HEK293 (cell line): ENCODE measurements around the gene LLCFC1.

Experiments used
- CTCF ChIA-PET: fragments of 350-600 bp; formaldehyde crosslinking; extraction: SDS; loops from one replicate; lab custom pipeline; 2021; ENCODE audit warnings: antibody characterized with exemption; lab: Yijun Ruan, JAX
- POLR2A ChIA-PET: fragments of 300-600 bp; formaldehyde crosslinking; extraction: SDS; loops from one replicate; lab custom pipeline; 2020; ENCODE audit warnings: antibody characterized with exemption, inconsistent platforms; lab: Yijun Ruan, JAX
- H3K27ac ChIP-seq: fragments of 200-500 bp; sonication (Bioruptor generic); 2 replicates; pipeline ENCODE4 v1.5.1; 2014; ENCODE audit warnings: low read depth, low read length, control low read depth, inconsistent platforms; ENCODE audit errors: extremely low read depth
- H3K36me3 ChIP-seq, 2 experiments: fragments of 200-500 bp in 1 of 2; sonication (Bioruptor generic) in 1 of 2; 1 replicate in 1 of 2; 2 replicates in 1 of 2; pipeline ENCODE4 v1.5.1; 2014 to 2017; ENCODE audit warnings: inconsistent platforms in 2 of 2, low read length in 2 of 2; ENCODE audit not compliant: control insufficient read depth in 2 of 2, insufficient read depth in 1 of 2
- H3K4me1 ChIP-seq: fragments of 200-500 bp; sonication (Bioruptor generic); 2 replicates; pipeline ENCODE4 v1.5.1; 2014; ENCODE audit warnings: mild to moderate bottlenecking, low read length, inconsistent platforms; ENCODE audit not compliant: control insufficient read depth, insufficient read depth
- H3K4me3 ChIP-seq: 2 replicates; pipeline ENCODE4 v1.5.1; 2011; ENCODE audit warnings: low read depth, mild to moderate bottlenecking, control low read depth, low read length, moderate library complexity
- H3K9me3 ChIP-seq: fragments of 200-500 bp; sonication (Bioruptor generic); 2 replicates; pipeline ENCODE4 v1.5.1; 2014; ENCODE audit warnings: low read depth, low read length, inconsistent platforms; ENCODE audit not compliant: control insufficient read depth, insufficient read depth
- PATZ1 ChIP-seq: fragments of 450-650 bp; formaldehyde crosslinking; IDR thresholded peaks from 2 replicates; pipeline ENCODE4 v1.5.1; 2016; ENCODE audit warnings: missing biosample characterization, missing genetic modification characterization
- PRDM1 ChIP-seq: fragments of 450-650 bp; formaldehyde crosslinking; IDR thresholded peaks from 2 replicates; pipeline ENCODE4; 2016; ENCODE audit warnings: missing biosample characterization, missing genetic modification characterization
- SCRT2 ChIP-seq: fragments of 450-650 bp; formaldehyde crosslinking; IDR thresholded peaks from 2 replicates; pipeline ENCODE4 v1.5.1; 2016; ENCODE audit warnings: missing biosample characterization, missing genetic modification characterization
- SETDB1 ChIP-seq: IDR thresholded peaks from one replicate; pipeline ENCODE4 v1.6.1; 2017; ENCODE audit warnings: mild to moderate bottlenecking, low read length, moderate library complexity, mixed read lengths; ENCODE audit not compliant: insufficient read length
- TSHZ1 ChIP-seq: fragments of 450-650 bp; formaldehyde crosslinking; IDR thresholded peaks from 2 replicates; pipeline ENCODE4 v1.5.1; 2016; ENCODE audit warnings: missing biosample characterization, missing genetic modification characterization, borderline replicate concordance
- ZBTB17 ChIP-seq: fragments of 450-650 bp; formaldehyde crosslinking; IDR thresholded peaks from 2 replicates; pipeline ENCODE4 v1.5.1; 2016; ENCODE audit warnings: missing biosample characterization, missing genetic modification characterization
- ZBTB21 ChIP-seq: fragments of 450-650 bp; formaldehyde crosslinking; IDR thresholded peaks from 2 replicates; pipeline ENCODE4 v1.5.1; 2017; ENCODE audit warnings: missing biosample characterization, missing genetic modification characterization
- ZBTB44 ChIP-seq: fragments of 450-650 bp; IDR thresholded peaks from 2 replicates; pipeline ENCODE4 v1.5.1; 2018; ENCODE audit warnings: missing biosample characterization, mild to moderate bottlenecking, missing genetic modification characterization
- ZBTB6 ChIP-seq: fragments of 450-650 bp; formaldehyde crosslinking; IDR thresholded peaks from 2 replicates; pipeline ENCODE4 v1.5.1; 2017; ENCODE audit warnings: missing biosample characterization, missing genetic modification characterization
- ZNF140 ChIP-seq: fragments of 450-650 bp; formaldehyde crosslinking; IDR thresholded peaks from 2 replicates; pipeline ENCODE4 v1.5.1; 2016; ENCODE audit warnings: missing biosample characterization, missing genetic modification characterization
- ZNF146 ChIP-seq: fragments of 450-650 bp; formaldehyde crosslinking; IDR thresholded peaks from 2 replicates; pipeline ENCODE4 v1.5.1; 2016; ENCODE audit warnings: missing biosample characterization, missing genetic modification characterization
- ZNF2 ChIP-seq: fragments of 450-650 bp; formaldehyde crosslinking; IDR thresholded peaks from 2 replicates; pipeline ENCODE4 v1.5.1; 2016; ENCODE audit warnings: missing biosample characterization, missing genetic modification characterization
- ZNF223 ChIP-seq: fragments of 450-650 bp; formaldehyde crosslinking; IDR thresholded peaks from 2 replicates; pipeline ENCODE4 v1.5.1; 2016; ENCODE audit warnings: missing biosample characterization, missing genetic modification characterization
- ZNF274 ChIP-seq, 2 experiments: fragments of 200-500 bp in 1 of 2; fragments of 450-650 bp in 1 of 2; sonication (Bioruptor generic) in 1 of 2; formaldehyde crosslinking in 1 of 2; IDR thresholded peaks; 2 replicates each; pipeline versions ENCODE4 v1.5.1 to v1.6.1; 2014 to 2016; ENCODE audit warnings: borderline replicate concordance in 1 of 2, inconsistent platforms in 1 of 2, low read length in 1 of 2, missing biosample characterization in 1 of 2, missing genetic modification characterization in 1 of 2
- ZNF426 ChIP-seq: fragments of 450-650 bp; formaldehyde crosslinking; IDR thresholded peaks from 2 replicates; pipeline ENCODE4 v1.5.1; 2017; ENCODE audit warnings: missing biosample characterization, missing genetic modification characterization, mild to moderate bottlenecking, inconsistent platforms, moderate library complexity
- ZNF549 ChIP-seq: fragments of 450-650 bp; IDR thresholded peaks from 2 replicates; pipeline ENCODE4 v1.5.1; 2018; ENCODE audit warnings: missing biosample characterization, missing genetic modification characterization, mild to moderate bottlenecking, inconsistent platforms, moderate library complexity
- ZNF558 ChIP-seq: fragments of 450-650 bp; formaldehyde crosslinking; IDR thresholded peaks from 2 replicates; pipeline ENCODE4 v1.5.1; 2016; ENCODE audit warnings: missing biosample characterization, missing genetic modification characterization
- ZNF639 ChIP-seq: fragments of 450-650 bp; formaldehyde crosslinking; IDR thresholded peaks from 2 replicates; pipeline ENCODE4 v1.5.1; 2016; ENCODE audit warnings: missing biosample characterization, missing genetic modification characterization
- ZNF677 ChIP-seq: fragments of 450-650 bp; IDR thresholded peaks from 2 replicates; pipeline ENCODE4 v1.5.0; 2018; ENCODE audit warnings: missing biosample characterization, mild to moderate bottlenecking, missing genetic modification characterization, moderate library complexity
- ZSCAN23 ChIP-seq: fragments of 450-650 bp; formaldehyde crosslinking; IDR thresholded peaks from 2 replicates; pipeline ENCODE4 v1.5.1; 2016; ENCODE audit warnings: missing biosample characterization, missing genetic modification characterization

LLCFC1 gene

GRCh38 chr7:142954680-142955268 is 15.5 kb downstream of the LLCFC1 start:
- no peaks in the 10 kb centered on the region for H3K9me3 ChIP-seq
- H3K4me1 ChIP-seq: no peaks in the 10 kb centered on the region
- H3K36me3 ChIP-seq: no peaks in the 10 kb centered on the region
- CTCF ChIA-PET: interaction anchor here (0.6 to 0.8 kb wide), 2 partner anchors 16 to 47 kb away, joined by 3 to 4 read pairs; partner anchors contain the start of gene LLCFC1
- no peak overlapping the region for H3K27ac ChIP-seq
- POLR2A ChIA-PET: no interaction called here
- TF ChIP-seq ZNF549 (tag by site-specific recombination) (peak; percentile 93), SCRT2 (tag by site-specific recombination) (0 out of 2 replicates have a peak, but pooled peaks have one; percentile 14), ZNF558 (tag by site-specific recombination) (no peak)
- TF ChIP-seq, all 188 proteins: peak for 2
- no peak overlapping the region for H3K4me3 ChIP-seq

GRCh38 chr7:142956951-142957623 is 17.8 kb downstream of the LLCFC1 start:
- Histone ChIP-seq H3K27ac (no peak overlapping the region), H3K36me3 (no peaks in the 10 kb centered on the region)
- TF ChIP-seq ZBTB6: no peak
- TF ChIP-seq ZNF146 (tag by site-specific recombination): no peak
- no peak for TF ChIP-seq ZBTB21 (tag by site-specific recombination)
- TF ChIP-seq ZNF639 (tag by site-specific recombination): no peak
- TF ChIP-seq ZNF274 (IDR thresholded peaks at IDR 0.05; ENCODE audit: low read length): no peak
- no peak for TF ChIP-seq ZNF274 (tag by site-specific recombination; IDR thresholded peaks at IDR 0.05; ENCODE audit: borderline replicate concordance)
- TF ChIP-seq SETDB1: no peak
- TF ChIP-seq TSHZ1 (tag by site-specific recombination): no peak
- TF ChIP-seq ZSCAN23 (tag by site-specific recombination): no peak
- no peak for TF ChIP-seq PRDM1 (tag by site-specific recombination)
- no peak for TF ChIP-seq ZBTB44 (tag by site-specific recombination)
- TF ChIP-seq PATZ1 (tag by site-specific recombination): no peak
- no peak for TF ChIP-seq ZBTB17 (tag by site-specific recombination)
- no peak for TF ChIP-seq ZNF2 (tag by site-specific recombination)
- no peak for TF ChIP-seq ZNF140 (tag by site-specific recombination)
- TF ChIP-seq ZNF426 (tag by site-specific recombination): no peak
- TF ChIP-seq ZNF223: no peak
- TF ChIP-seq ZNF677 (tag by site-specific recombination): no peak
- TF ChIP-seq, all 188 proteins: peak for 0
- no peaks in the 10 kb centered on the region for H3K9me3 ChIP-seq
- ChIA-PET CTCF (interaction anchor here (0.6 kb wide), 1 partner anchor 327 kb away, joined by 3 read pairs; no protein-coding TSS in a partner anchor), POLR2A (no interaction called here)
- H3K4me1 ChIP-seq: no peaks in the 10 kb centered on the region
- H3K4me3 ChIP-seq: no peak overlapping the region
